ENCODE results near the gene UCN3.
"Not testable (repeated sequence)": the region's sequence is repeated elsewhere in the genome, so short reads cannot be mapped to it uniquely, and the experiment has no call there.

Gene UCN3

GRCh38 chr10:5370493-5371352 lies 6.0 kb downstream of the UCN3 start:
- Histone ChIP-seq H3K36me3 (ENCODE audit: control insufficient read depth, insufficient read depth, low read length) (no peaks in the 10 kb centered on the region), H3K9me3 (ENCODE audit: control insufficient read depth, low read length) (no peaks in the 10 kb centered on the region), H3K4me2 (ENCODE audit: low read length) (no peak overlapping the region), H3K27me3 (ENCODE audit: control insufficient read depth, insufficient read depth, low read length) (no peaks in the 10 kb centered on the region), H3K4me1 (no peaks in the 10 kb centered on the region), H3K9ac (no peak overlapping the region), H3K27ac (no peak overlapping the region), H3K4me3 (ENCODE audit: low read depth, low read length) (no peak overlapping the region), H3K79me2 (no peaks in the 10 kb centered on the region), H2AFZ (no peak overlapping the region)
- no peak for TF ChIP-seq CTCF (IDR thresholded peaks at IDR 0.05)

- Histone ChIP-seq H3K27me3 (ENCODE audit: control insufficient read depth, insufficient read depth, low read length) (no peaks in the 10 kb centered on the region), H3K4me2 (ENCODE audit: low read length) (no peak overlapping the region), H3K36me3 (ENCODE audit: control insufficient read depth, insufficient read depth, low read length) (no peaks in the 10 kb centered on the region), H3K4me3 (ENCODE audit: low read depth, low read length) (no peak overlapping the region), H3K4me1 (no peaks in the 10 kb centered on the region), H3K79me2 (no peaks in the 10 kb centered on the region), H3K9ac (no peak overlapping the region), H3K9me3 (ENCODE audit: control insufficient read depth, low read length) (no peaks in the 10 kb centered on the region), H2AFZ (no peak overlapping the region), H3K27ac (no peak overlapping the region)
- TF ChIP-seq CTCF (IDR thresholded peaks at IDR 0.05) = no peak
Measured at GRCh38 chr10:5373307-5373706, 8.5 kb downstream of the UCN3 start.

- Histone ChIP-seq H3K9ac (no peak overlapping the region), H3K4me2 (ENCODE audit: low read length) (no peak overlapping the region), H3K9me3 (ENCODE audit: control insufficient read depth, low read length) (no peaks in the 10 kb centered on the region), H3K36me3 (ENCODE audit: control insufficient read depth, insufficient read depth, low read length) (no peaks in the 10 kb centered on the region), H3K27ac (no peak overlapping the region), H3K27me3 (ENCODE audit: control insufficient read depth, insufficient read depth, low read length) (no peaks in the 10 kb centered on the region), H3K4me3 (ENCODE audit: low read depth, low read length) (no peak overlapping the region), H2AFZ (no peak overlapping the region), H3K4me1 (no peaks in the 10 kb centered on the region), H3K79me2 (no peaks in the 10 kb centered on the region)
- TF ChIP-seq CTCF (IDR thresholded peaks at IDR 0.05) = no peak
Measured at GRCh38 chr10:5373891-5374611, 9.3 kb downstream of the UCN3 start.

- no peak for TF ChIP-seq CTCF (IDR thresholded peaks at IDR 0.05)
- no peak overlapping the region for H2AFZ ChIP-seq
- H3K27ac ChIP-seq = no peak overlapping the region
- H3K4me1 ChIP-seq = no peaks in the 10 kb centered on the region
- H3K36me3 ChIP-seq (ENCODE audit: control insufficient read depth, insufficient read depth, low read length) = no peaks in the 10 kb centered on the region
- no peaks in the 10 kb centered on the region for H3K79me2 ChIP-seq
- H3K4me3 ChIP-seq (ENCODE audit: low read depth, low read length) = no peak overlapping the region
- H3K4me2 ChIP-seq (ENCODE audit: low read length) = no peak overlapping the region
- no peaks in the 10 kb centered on the region for H3K27me3 ChIP-seq (ENCODE audit: control insufficient read depth, insufficient read depth, low read length)
- no peaks in the 10 kb centered on the region for H3K9me3 ChIP-seq (ENCODE audit: control insufficient read depth, low read length)
- no peak overlapping the region for H3K9ac ChIP-seq
Measured at GRCh38 chr10:5376450-5376849, 11.7 kb downstream of the UCN3 start.

GRCh38 chr10:5379202-5379601 lies 14.4 kb downstream of the UCN3 start:
- H3K36me3 ChIP-seq (ENCODE audit: control insufficient read depth, insufficient read depth, low read length); H2AFZ ChIP-seq; H3K4me3 ChIP-seq (ENCODE audit: low read depth, low read length); H3K9me3 ChIP-seq (ENCODE audit: control insufficient read depth, low read length); H3K9ac ChIP-seq; H3K27me3 ChIP-seq (ENCODE audit: control insufficient read depth, insufficient read depth, low read length); H3K4me1 ChIP-seq; H3K27ac ChIP-seq; H3K79me2 ChIP-seq; H3K4me2 ChIP-seq (ENCODE audit: low read length): not testable (repeated sequence)

- not testable (repeated sequence) for H2AFZ ChIP-seq; H3K9me3 ChIP-seq (ENCODE audit: control insufficient read depth, low read length); H3K27ac ChIP-seq; H3K9ac ChIP-seq; H3K4me2 ChIP-seq (ENCODE audit: low read length); H3K4me1 ChIP-seq; H3K36me3 ChIP-seq (ENCODE audit: control insufficient read depth, insufficient read depth, low read length); H3K27me3 ChIP-seq (ENCODE audit: control insufficient read depth, insufficient read depth, low read length); H3K79me2 ChIP-seq; H3K4me3 ChIP-seq (ENCODE audit: low read depth, low read length)
Measured at GRCh38 chr10:5380395-5380794, 15.6 kb downstream of the UCN3 start.

Measured in parathyroid adenoma (tissue), 2 donors.